GM12878 (cell line): ENCODE data around the gene WDR38. TPM values are rescaled to one million over a fixed set of nuclear protein-coding genes. Genes with fewer than 3 reads are reported as not detected.

Experiments used
- ATAC-seq: fragments of 200-7000 bp; cut with Tn5 transposase; 3 replicates; pipeline ENCODE4 v1.9.1; 2020; ENCODE audit warnings: mild to moderate bottlenecking, moderate library complexity
- BruUV-seq: library from RNA; stranded (reverse); fragments of 400-500 nt; replicated peaks from 2 replicates; lab custom pipeline; 2021; lab: Mats Ljungman, UMichigan
- CTCF ChIA-PET: fragments of 300-600 bp; sonication (Branson Sonifier 250); formaldehyde crosslinking; extraction: SDS; loops from one replicate; lab custom pipeline; 2021; ENCODE audit warnings: inconsistent platforms; lab: Yijun Ruan, JAX
- POLR2A ChIA-PET: fragments of 350-600 bp; formaldehyde crosslinking; extraction: SDS; loops from one replicate; lab custom pipeline; 2021; ENCODE audit warnings: inconsistent platforms; lab: Charles Lee
- RAD21 ChIA-PET: fragments of 300-600 bp; sonication (Branson Sonifier 250); formaldehyde crosslinking; loops from one replicate; lab custom pipeline; 2023; ENCODE audit warnings: antibody characterized with exemption; ENCODE audit not compliant: unreplicated experiment; lab: Charles Lee
- SMC1A ChIA-PET: fragments of 300-600 bp; sonication (Branson Sonifier 250); formaldehyde crosslinking; loops from one replicate; lab custom pipeline; 2023; ENCODE audit not compliant: unreplicated experiment, uncharacterized antibody; lab: Charles Lee
- DNase-seq: peaks from one replicate; pipeline ENCODE4 v3.0.0-alpha.2; 2011; ENCODE audit warnings: low read depth, low spot score
- FAIRE-seq: peaks from 3 replicates; lab custom pipeline; 2011; peaks lifted over from hg19 to GRCh38; lab: Jason Lieb, UNC
- H2AFZ ChIP-seq: 2 replicates; pipeline ENCODE4 v1.6.0; 2011; ENCODE audit warnings: low read depth, low read length, control low read depth; ENCODE audit not compliant: control insufficient read depth
- H3K27ac ChIP-seq: 2 replicates; pipeline ENCODE4 v1.5.1; 2011; ENCODE audit warnings: control low read depth; ENCODE audit not compliant: control insufficient read depth, insufficient read depth
- H3K27me3 ChIP-seq, 2 experiments: replicated peaks in 1 of 2; 2 replicates each; pipeline versions ENCODE4 v1.6.0 to v1.6.1; 2011; ENCODE audit warnings: low read length in 1 of 2; ENCODE audit not compliant: control insufficient read depth in 2 of 2, insufficient read depth in 2 of 2
- H3K36me3 ChIP-seq, 2 experiments: 2 replicates each; pipeline ENCODE4 v1.5.1; 2011; ENCODE audit warnings: low read length in 1 of 2; ENCODE audit not compliant: control insufficient read depth in 2 of 2, insufficient read depth in 2 of 2
- H3K4me1 ChIP-seq: 2 replicates; pipeline ENCODE4 v1.6.1; 2011; ENCODE audit warnings: mild to moderate bottlenecking, low read length, moderate library complexity, mixed read lengths; ENCODE audit not compliant: control insufficient read depth, insufficient read depth
- H3K4me2 ChIP-seq: 2 replicates; pipeline ENCODE4 v1.6.0; 2011; ENCODE audit warnings: control low read depth; ENCODE audit not compliant: control insufficient read depth, insufficient read depth
- H3K4me3 ChIP-seq: fragments of 200-600 bp; sonication (generic); 2 replicates; pipeline ENCODE4 v1.5.1; 2016
- H3K79me2 ChIP-seq: 2 replicates; pipeline ENCODE4 v1.6.0; 2011; ENCODE audit warnings: low read length; ENCODE audit not compliant: control insufficient read depth, insufficient read depth
- H3K9ac ChIP-seq: 2 replicates; pipeline ENCODE4 v1.8.0; 2011; ENCODE audit warnings: low read length, control low read depth, mixed read lengths; ENCODE audit not compliant: control insufficient read depth, insufficient read depth
- H3K9me3 ChIP-seq: replicated peaks from 3 replicates; pipeline ENCODE4 v1.5.1; 2011; ENCODE audit warnings: mild to moderate bottlenecking, low read length; ENCODE audit not compliant: control insufficient read depth, insufficient read depth
- H4K20me1 ChIP-seq: 2 replicates; pipeline ENCODE4 v1.6.0; 2011; ENCODE audit not compliant: control insufficient read depth, insufficient read depth
- BHLHE40 ChIP-seq, 2 experiments: fragments of 450-650 bp in 1 of 2; IDR thresholded peaks; 2 replicates each; pipeline ENCODE4 v1.6.1; 2011 to 2017; ENCODE audit warnings: low read depth in 2 of 2, borderline replicate concordance in 1 of 2, improper control_type of control experiment in 1 of 2, low read length in 1 of 2, mild to moderate bottlenecking in 1 of 2
- CTCF ChIP-seq, 3 experiments: IDR thresholded peaks in 2 of 3; conservative IDR thresholded peaks in 1 of 3; 2 replicates each; pipeline ENCODE4 v1.5.1; 2011; ENCODE audit warnings: low read depth in 3 of 3, low read length in 3 of 3, mild to moderate bottlenecking in 3 of 3, control low read depth in 2 of 3, moderate library complexity in 2 of 3, inconsistent platforms in 1 of 3, mixed read lengths in 1 of 3; ENCODE audit not compliant: control insufficient read depth in 2 of 3, insufficient read depth in 1 of 3; ENCODE audit errors: extremely low read depth in 1 of 3
- PKNOX1 ChIP-seq: fragments of 450-650 bp; IDR thresholded peaks from 2 replicates; pipeline ENCODE4 v1.6.1; 2016; ENCODE audit warnings: mild to moderate bottlenecking
- RAD21 ChIP-seq: IDR thresholded peaks from 2 replicates; pipeline ENCODE4 v1.6.1; 2011; ENCODE audit warnings: mild to moderate bottlenecking, low read depth, low read length, moderate library complexity; ENCODE audit not compliant: insufficient read depth
- SMC3 ChIP-seq: IDR thresholded peaks from 2 replicates; pipeline ENCODE4 v1.6.1; 2011; ENCODE audit warnings: low read length, improper control_type of control experiment, borderline replicate concordance
- ZNF274 ChIP-seq: IDR thresholded peaks from one replicate; pipeline ENCODE4 v1.8.0; 2011; ENCODE audit not compliant: insufficient read length, insufficient read depth
- in situ Hi-C: fragments of 300-500 bp; cut with MboI; formaldehyde crosslinking; loops from 9 replicates; pipeline ENCODE4 v1.14.3; 2018; ENCODE audit warnings: mixed read lengths
- intact Hi-C: fragments of 100-400 bp; cut with micrococcal nuclease; formaldehyde crosslinking; loops from one replicate; pipeline ENCODE4 v1.14.2; 2022; ENCODE audit not compliant: unreplicated experiment
- polyA plus RNA-seq, 11 experiments: library from polyadenylated mRNA; depleted of rRNA in 4 of 11; unstranded in 6 of 11; stranded (reverse) in 5 of 11; fragments of >200 nt; fragmentation: Nextera tagmentation in 4 of 11; fragmentation: Illumina TruSeq in 1 of 11; extraction: Ambion mirVana in 4 of 11; extraction: Trizol in 1 of 11; gene quantifications; 1 replicate in 1 of 11; 2 replicates in 10 of 11; pipeline versions ENCODE4 v1.2.1 to v1.2.3, GENCODE V29; 2011 to 2016; ENCODE audit warnings: inconsistent platforms in 2 of 11, missing spikeins in 2 of 11, low read depth in 1 of 11
- total RNA-seq, 4 experiments: library from RNA; depleted of rRNA in 3 of 4; stranded (reverse); fragments of >200 nt in 3 of 4; fragmentation: Illumina TruSeq in 1 of 4; extraction: Trizol in 1 of 4; gene quantifications; 2 replicates each; pipeline versions ENCODE4 v1.2.1 to v1.2.3, GENCODE V29; 2013 to 2021

WDR38 gene
- total and polyA plus RNA-seq, 10 of the 15 experiments (the other 5 are each of a cell fraction or from before 2014, with no cell fraction given): not detected

- peak; percentile 91 for ATAC-seq
- peaks cover 20% of the 10 kb centered on the region in 2 experiments; a peak in 3 of 4 replicates for H3K36me3 ChIP-seq
Observed at GRCh38 chr9:124894741-124895170, 41.5 kb downstream of the WDR38 start.

More at GRCh38 chr9:124894741-124895170, 41.5 kb downstream of the WDR38 start:
- H3K4me2 ChIP-seq: no peak overlapping the region
- SMC1A ChIA-PET: interaction anchor here (2.0 to 2.1 kb wide), 2 partner anchors 17 to 41 kb away, joined by 6 to 8 read pairs; partner anchors contain the start of gene WDR38
- in situ Hi-C loops: no loop called here
- POLR2A ChIA-PET: interaction anchor here (1.2 to 1.7 kb wide), 2 partner anchors 22 to 120 kb away, joined by 3 to 5 read pairs; no protein-coding TSS in a partner anchor
- no peaks in the 10 kb centered on the region for H4K20me1 ChIP-seq
- CTCF ChIA-PET: interaction anchor here (0.7 to 6.3 kb wide), 11 partner anchors 15 to 247 kb away, joined by 3 to 45 read pairs (median 4); partner anchors contain the start of genes ARPC5L, RPL35 and WDR38
- no peak overlapping the region for H3K27ac ChIP-seq
- TF ChIP-seq ZNF274: no peak
- TF ChIP-seq SMC3: peak; percentile 71; the same call in 1 of the 2 replicates
- 0 out of 4 replicates have a peak, but pooled peaks of 1 of the 2 experiments have one; percentile 22 for TF ChIP-seq BHLHE40 (IDR thresholded peaks at IDR 0.05; ENCODE audit: borderline replicate concordance in 1 of 2, low read depth in 2 of 2, low read length in 1 of 2)
- TF ChIP-seq RAD21: peak; percentile 78
- peak; percentile 57 to 71 (median 58); a peak in 5 of 6 replicates for TF ChIP-seq CTCF (IDR thresholded peaks at IDR 0.05 in 2 of 3, conservative IDR thresholded peaks at IDR 0.05 in 1 of 3; ENCODE audit: control insufficient read depth in 2 of 3, extremely low read depth in 1 of 3, insufficient read depth in 1 of 3, low read depth in 3 of 3, low read length in 3 of 3)
- no peak for TF ChIP-seq PKNOX1
- H2AFZ ChIP-seq: no peak overlapping the region
- no peak overlapping the region for H3K9ac ChIP-seq
- H3K9me3 ChIP-seq: no peaks in the 10 kb centered on the region
- RAD21 ChIA-PET: interaction anchor here (1.2 kb wide), 1 partner anchor 32 kb away, joined by 4 read pairs; no protein-coding TSS in a partner anchor
- intact Hi-C loops: loop anchor here (1.0 kb wide), 2 partner anchors 40 to 123 kb away; partner anchors contain the start of gene NR6A1
- H3K4me3 ChIP-seq: no peak overlapping the region
- FAIRE-seq (no peak), DNase-seq (no peak)
- no peaks in the 10 kb centered on the region for H3K4me1 ChIP-seq
- no peaks in the 10 kb centered on the region for H3K27me3 ChIP-seq
- BruUV-seq: no TSS peak
- no peaks in the 10 kb centered on the region for H3K79me2 ChIP-seq
